C4-2B (cell line): ENCODE data around the gene TMEM209.

Experiments used
- ZFX ChIP-seq: fragments of 450-650 bp; IDR thresholded peaks from 2 replicates; pipeline ENCODE4 v1.6.1; 2017
- TF ChIP-seq, protein P1 (sequence below): fragments of 450-650 bp; conservative IDR thresholded peaks from 2 replicates; pipeline ENCODE4 v1.5.1; 2017; ENCODE audit warnings: mild to moderate bottlenecking

GRCh38 chr7:130180571-130181262 lies 24.5 kb downstream of the TMEM209 start:
- TF ChIP-seq, protein P1, sequence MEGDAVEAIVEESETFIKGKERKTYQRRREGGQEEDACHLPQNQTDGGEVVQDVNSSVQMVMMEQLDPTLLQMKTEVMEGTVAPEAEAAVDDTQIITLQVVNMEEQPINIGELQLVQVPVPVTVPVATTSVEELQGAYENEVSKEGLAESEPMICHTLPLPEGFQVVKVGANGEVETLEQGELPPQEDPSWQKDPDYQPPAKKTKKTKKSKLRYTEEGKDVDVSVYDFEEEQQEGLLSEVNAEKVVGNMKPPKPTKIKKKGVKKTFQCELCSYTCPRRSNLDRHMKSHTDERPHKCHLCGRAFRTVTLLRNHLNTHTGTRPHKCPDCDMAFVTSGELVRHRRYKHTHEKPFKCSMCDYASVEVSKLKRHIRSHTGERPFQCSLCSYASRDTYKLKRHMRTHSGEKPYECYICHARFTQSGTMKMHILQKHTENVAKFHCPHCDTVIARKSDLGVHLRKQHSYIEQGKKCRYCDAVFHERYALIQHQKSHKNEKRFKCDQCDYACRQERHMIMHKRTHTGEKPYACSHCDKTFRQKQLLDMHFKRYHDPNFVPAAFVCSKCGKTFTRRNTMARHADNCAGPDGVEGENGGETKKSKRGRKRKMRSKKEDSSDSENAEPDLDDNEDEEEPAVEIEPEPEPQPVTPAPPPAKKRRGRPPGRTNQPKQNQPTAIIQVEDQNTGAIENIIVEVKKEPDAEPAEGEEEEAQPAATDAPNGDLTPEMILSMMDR = no peak
- no peak for TF ChIP-seq ZFX
